GM10248 (cell line): ENCODE data around the gene NRP2.

Experiments used
- CTCF ChIA-PET: fragments of 300-600 bp; sonication (Branson Sonifier 250); formaldehyde crosslinking; extraction: SDS; loops from one replicate; lab custom pipeline; 2021; ENCODE audit warnings: antibody characterized with exemption; lab: Yijun Ruan, JAX
- POLR2A ChIA-PET: fragments of 350-650 bp; sonication (Branson Sonifier 250); formaldehyde crosslinking; extraction: SDS; loops from one replicate; lab custom pipeline; 2020; ENCODE audit warnings: antibody characterized with exemption; lab: Yijun Ruan, JAX
- DNase-seq: peaks from one replicate; pipeline ENCODE4 v3.0.0; 2012; ENCODE audit errors: extremely low spot score
- CTCF ChIP-seq: IDR thresholded peaks from 2 replicates; pipeline ENCODE4 v1.5.1; 2012; ENCODE audit warnings: mild to moderate bottlenecking, low read depth; ENCODE audit errors: extremely low read depth, missing control alignments, control extremely low read depth

The NRP2 gene

GRCh38 chr2:205714789-205715720, 32.8 kb downstream of the NRP2 start:
- DNase-seq, result no peak
- POLR2A ChIA-PET, result no interaction called here
- CTCF ChIA-PET, result interaction anchor here (0.6 to 1.7 kb wide), 2 partner anchors 9 to 17 kb away, joined by 3 to 5 read pairs; no protein-coding TSS in a partner anchor
- TF ChIP-seq CTCF, result no peak

- POLR2A ChIA-PET, result no interaction called here
- no peak for TF ChIP-seq CTCF
- CTCF ChIA-PET, result interaction anchor here (0.6 to 1.7 kb wide), 4 partner anchors 10 to 445 kb away, joined by 3 to 5 read pairs (median 3); no protein-coding TSS in a partner anchor
- no peak for DNase-seq
Observed at GRCh38 chr2:205715831-205716525, 33.7 kb downstream of the NRP2 start.

- no peak for DNase-seq
- POLR2A ChIA-PET, result no interaction called here
- TF ChIP-seq CTCF, result no peak
- CTCF ChIA-PET, result interaction anchor here (0.9 to 1.5 kb wide), 2 partner anchors 11 to 32 kb away, joined by 3 to 4 read pairs; no protein-coding TSS in a partner anchor
Observed at GRCh38 chr2:205717175-205717846, 35.0 kb downstream of the NRP2 start.

GRCh38 chr2:205717999-205718398, 35.7 kb downstream of the NRP2 start:
- CTCF ChIA-PET, result interaction anchor here (1.5 to 1.6 kb wide), 2 partner anchors 11 kb away, joined by 4 to 5 read pairs; no protein-coding TSS in a partner anchor

GRCh38 chr2:205719847-205720246, 37.5 kb downstream of the NRP2 start:
- ChIA-PET CTCF (interaction anchor here (1.4 to 3.8 kb wide), 5 partner anchors 9 to 44 kb away, joined by 5 to 22 read pairs (median 6); no protein-coding TSS in a partner anchor), POLR2A (no interaction called here)
- DNase-seq, result no peak
- TF ChIP-seq CTCF, result no peak

More at GRCh38 chr2:205717999-205718398, 35.7 kb downstream of the NRP2 start:
- TF ChIP-seq CTCF, result no peak
- POLR2A ChIA-PET, result no interaction called here
- no peak for DNase-seq
